Astrocyte of the cerebellum (primary cell): ENCODE results near the gene GPALPP1.
A peak's percentile ranks its signal among the peaks of the same experiment; 100 is the strongest.
"Not testable (repeated sequence)": the region's sequence is repeated elsewhere in the genome, so short reads cannot be mapped to it uniquely, and the experiment has no call there.

Experiments used
- DNase-seq: peaks from one replicate; pipeline ENCODE4 v3.0.0-alpha.2; 2011; ENCODE audit warnings: low read depth
- H3K4me3 ChIP-seq: 2 replicates; pipeline ENCODE4 v1.5.1; 2011; ENCODE audit warnings: mild to moderate bottlenecking, low read depth, low read length, moderate library complexity
- in situ Hi-C: cut with HindIII; loops from 2 replicates; pipeline ENCODE4 v1.10.0; 2017; ENCODE audit warnings: low sequenced_read_pairs
- TF ChIP-seq, protein P1 (sequence below): IDR thresholded peaks from 2 replicates; pipeline ENCODE4 v1.5.1; 2012; ENCODE audit warnings: low read length, low read depth, moderate library complexity, mild to moderate bottlenecking; ENCODE audit errors: missing control alignments

GPALPP1 gene, protein sequence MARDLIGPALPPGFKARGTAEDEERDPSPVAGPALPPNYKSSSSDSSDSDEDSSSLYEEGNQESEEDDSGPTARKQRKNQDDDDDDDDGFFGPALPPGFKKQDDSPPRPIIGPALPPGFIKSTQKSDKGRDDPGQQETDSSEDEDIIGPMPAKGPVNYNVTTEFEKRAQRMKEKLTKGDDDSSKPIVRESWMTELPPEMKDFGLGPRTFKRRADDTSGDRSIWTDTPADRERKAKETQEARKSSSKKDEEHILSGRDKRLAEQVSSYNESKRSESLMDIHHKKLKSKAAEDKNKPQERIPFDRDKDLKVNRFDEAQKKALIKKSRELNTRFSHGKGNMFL

DNA sequence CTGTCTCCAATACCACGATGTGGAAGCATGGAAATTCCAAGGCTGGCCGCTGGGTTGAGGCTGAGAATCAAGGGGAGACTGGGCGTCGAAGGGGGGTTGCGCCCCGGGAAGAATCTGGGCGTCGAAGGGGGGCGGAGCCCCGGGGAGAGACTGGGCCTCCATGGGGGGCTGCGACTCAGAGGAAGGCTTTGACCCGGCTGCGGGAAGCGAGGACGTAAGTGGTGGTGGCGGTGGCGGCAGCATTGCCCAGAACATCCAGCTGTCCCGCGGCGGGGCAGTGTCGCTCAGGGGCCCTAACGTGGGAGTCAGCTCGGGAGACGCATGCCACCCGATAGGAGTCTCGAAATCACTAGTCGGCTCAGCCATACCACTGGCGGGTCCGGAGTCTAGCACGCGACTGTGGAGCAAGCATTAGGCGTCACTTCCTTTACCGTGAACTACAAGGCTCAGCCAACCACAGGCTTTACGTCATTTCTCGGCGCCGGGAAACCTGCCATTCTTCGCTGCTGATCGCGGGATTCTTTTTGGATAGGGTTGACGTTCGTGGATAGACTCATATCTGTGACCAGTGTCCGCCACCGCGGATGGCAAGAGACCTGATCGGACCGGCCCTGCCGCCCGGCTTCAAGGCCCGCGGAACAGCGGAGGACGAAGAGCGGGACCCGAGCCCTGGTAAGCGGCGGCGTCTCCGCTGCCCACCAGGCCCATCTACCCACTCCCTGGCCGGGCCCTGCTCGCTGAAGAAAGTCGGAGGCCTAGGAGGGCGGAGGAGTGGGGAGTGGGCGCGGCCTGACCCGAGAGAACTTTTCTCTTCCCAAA lies at the start of gene GPALPP1, which contains the start of gene NUFIP1:
TSS of gene GPALPP1 (plus strand) at position 468 of the 819 bp plus-strand sequence. CDS start at position 585, 117 bp downstream.
TSS of gene NUFIP1 (minus strand) at position 401 of the 819 bp plus-strand sequence. CDS start at position 366, 35 bp downstream.
- TF ChIP-seq, protein P1, sequence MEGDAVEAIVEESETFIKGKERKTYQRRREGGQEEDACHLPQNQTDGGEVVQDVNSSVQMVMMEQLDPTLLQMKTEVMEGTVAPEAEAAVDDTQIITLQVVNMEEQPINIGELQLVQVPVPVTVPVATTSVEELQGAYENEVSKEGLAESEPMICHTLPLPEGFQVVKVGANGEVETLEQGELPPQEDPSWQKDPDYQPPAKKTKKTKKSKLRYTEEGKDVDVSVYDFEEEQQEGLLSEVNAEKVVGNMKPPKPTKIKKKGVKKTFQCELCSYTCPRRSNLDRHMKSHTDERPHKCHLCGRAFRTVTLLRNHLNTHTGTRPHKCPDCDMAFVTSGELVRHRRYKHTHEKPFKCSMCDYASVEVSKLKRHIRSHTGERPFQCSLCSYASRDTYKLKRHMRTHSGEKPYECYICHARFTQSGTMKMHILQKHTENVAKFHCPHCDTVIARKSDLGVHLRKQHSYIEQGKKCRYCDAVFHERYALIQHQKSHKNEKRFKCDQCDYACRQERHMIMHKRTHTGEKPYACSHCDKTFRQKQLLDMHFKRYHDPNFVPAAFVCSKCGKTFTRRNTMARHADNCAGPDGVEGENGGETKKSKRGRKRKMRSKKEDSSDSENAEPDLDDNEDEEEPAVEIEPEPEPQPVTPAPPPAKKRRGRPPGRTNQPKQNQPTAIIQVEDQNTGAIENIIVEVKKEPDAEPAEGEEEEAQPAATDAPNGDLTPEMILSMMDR: peak; percentile 13
- in situ Hi-C loops: no loop called here
- H3K4me3 ChIP-seq: peak within 1 kb of the TSS; percentile 99
- peak; percentile 90 for DNase-seq

DNA sequence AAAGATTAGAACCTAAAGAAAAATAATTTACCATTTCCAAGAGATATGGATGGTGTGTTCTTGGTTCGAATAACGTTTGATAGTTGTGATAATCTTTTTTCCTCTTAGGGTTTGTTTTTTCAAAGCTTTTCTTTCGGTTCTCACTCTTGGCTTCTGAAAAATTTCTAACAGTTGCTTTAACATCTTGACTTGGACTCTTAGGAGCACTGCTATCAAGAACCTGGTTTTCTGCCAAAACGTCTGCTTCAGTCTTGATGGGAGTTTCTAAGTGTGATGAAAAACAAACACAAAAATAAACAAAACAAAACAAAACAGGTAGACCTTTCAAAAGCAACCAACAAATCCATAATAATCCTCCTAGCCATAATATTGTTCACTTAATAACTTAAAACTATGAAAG lies 45.9 kb upstream of the GPALPP1 start:
- DNase-seq, H3K4me3 ChIP-seq, in situ Hi-C loops: not testable (repeated sequence)

DNA sequence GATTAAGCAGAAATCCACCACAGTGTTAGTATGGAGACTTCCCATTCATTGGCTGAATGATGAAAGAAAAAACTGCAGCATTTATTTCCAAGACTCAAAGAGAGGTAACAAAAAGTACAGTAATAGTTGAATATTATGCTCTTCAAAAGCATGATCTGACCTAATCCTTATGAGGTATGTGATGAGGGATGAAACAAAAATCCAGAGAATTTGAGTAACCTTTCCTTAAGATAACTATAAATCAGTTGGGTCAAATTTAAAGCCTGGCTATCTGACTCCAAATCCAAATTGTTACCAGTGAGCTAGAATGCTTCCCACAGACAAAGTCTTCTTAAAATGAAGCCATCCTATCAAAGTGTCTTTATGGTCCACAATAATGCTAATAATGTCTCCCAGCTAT lies 38.2 kb upstream of the GPALPP1 start:
- in situ Hi-C loops: loop anchor here (25.0 kb wide), 1 partner anchor 1039 kb away; no protein-coding TSS in a partner anchor
- H3K4me3 ChIP-seq: no peak overlapping the region
- TF ChIP-seq, protein P1: no peak
- DNase-seq: no peak

DNA sequence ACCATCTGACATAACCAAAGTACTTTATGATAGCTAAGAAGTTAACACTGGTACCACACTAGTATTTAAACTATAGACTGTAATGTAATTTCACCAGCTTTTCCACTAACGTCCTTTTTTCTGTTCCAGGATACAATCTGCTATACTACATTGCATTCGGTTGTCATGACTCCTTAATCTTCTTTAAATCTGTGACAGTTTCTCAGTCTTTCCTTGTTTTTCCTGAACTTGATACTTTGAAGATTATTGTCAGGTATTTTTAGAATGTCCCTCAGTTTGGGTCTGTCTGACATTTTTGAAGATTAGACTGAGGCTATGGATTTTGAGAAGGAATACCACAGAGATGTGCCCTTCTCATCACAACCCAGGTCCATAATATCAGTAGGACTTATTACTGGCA lies 36.7 kb upstream of the GPALPP1 start:
- DNase-seq: no peak
- in situ Hi-C loops: loop anchor here (25.0 kb wide), 1 partner anchor 1040 kb away; no protein-coding TSS in a partner anchor
- no peak overlapping the region for H3K4me3 ChIP-seq
- TF ChIP-seq, protein P1: no peak

DNA sequence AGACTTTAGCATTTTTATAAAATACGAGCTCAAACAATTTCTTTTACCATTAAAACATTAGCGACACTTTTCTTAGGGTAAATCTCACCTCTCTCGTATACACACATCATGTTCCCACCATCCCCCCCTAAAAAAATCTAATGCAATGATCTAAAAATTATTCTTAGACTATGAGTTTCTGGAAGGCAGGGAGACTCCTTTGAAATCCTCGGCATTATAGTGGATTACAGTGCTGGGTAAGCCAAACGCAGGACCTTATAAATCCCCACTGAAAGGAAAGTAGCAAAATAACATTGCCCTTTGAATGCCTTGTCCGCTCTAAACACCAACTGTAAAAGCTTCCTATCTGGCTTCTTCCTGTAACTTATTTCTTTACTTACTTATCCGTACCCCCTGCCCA lies 35.1 kb upstream of the GPALPP1 start:
- in situ Hi-C loops: loop anchor here (25.0 kb wide), 1 partner anchor 1042 kb away; no protein-coding TSS in a partner anchor
- TF ChIP-seq, protein P1: no peak
- DNase-seq: no peak
- H3K4me3 ChIP-seq: no peak overlapping the region

DNA sequence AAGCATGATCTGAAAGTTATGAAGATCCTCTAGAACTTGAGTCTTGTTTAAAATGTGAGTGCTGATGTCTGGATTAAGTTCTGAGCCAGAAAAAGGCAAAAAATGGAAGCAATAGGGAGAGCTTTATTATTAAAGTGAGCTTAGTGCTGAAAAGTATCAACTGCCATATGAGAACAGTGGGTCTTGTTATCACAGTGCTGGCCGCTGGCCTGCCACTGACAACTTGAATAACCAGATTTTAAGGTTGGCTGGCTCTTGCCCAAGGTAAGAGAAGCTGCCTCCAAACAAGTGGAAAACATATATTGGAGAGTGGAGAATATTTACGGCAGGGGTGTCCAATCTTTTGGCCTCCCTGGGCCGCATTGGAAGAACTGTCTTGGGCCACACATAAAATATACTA lies 33.9 kb upstream of the GPALPP1 start:
- TF ChIP-seq, protein P1: no peak
- H3K4me3 ChIP-seq: no peak overlapping the region
- DNase-seq: no peak
- in situ Hi-C loops: loop anchor here (25.0 kb wide), 1 partner anchor 1043 kb away; no protein-coding TSS in a partner anchor
